Astrocyte (in vitro differentiated cells and primary cell): ENCODE data around the gene PDC.

Experiments
- CTCF ChIP-seq: IDR thresholded peaks from 2 replicates; pipeline ENCODE4 v1.5.1; 2011; ENCODE audit warnings: low read depth, mild to moderate bottlenecking, inconsistent platforms, low read length, moderate library complexity; ENCODE audit not compliant: insufficient read depth
- EZH2 ChIP-seq: IDR thresholded peaks from 2 replicates; pipeline ENCODE4 v1.6.1; 2012; ENCODE audit warnings: mild to moderate bottlenecking, low read length, inconsistent platforms; ENCODE audit not compliant: insufficient read depth

- TF ChIP-seq CTCF (no peak), EZH2 (no peak)
Observed at GRCh38 chr1:186443638-186444037, 17.3 kb downstream of the PDC start.
